ENCODE measurements around the gene TNFRSF12A.

TNFRSF12A gene

GRCh38 chr16:3026609-3027488 lies 6.7 kb downstream of the TNFRSF12A start:
- no peak overlapping the region for H3K9ac ChIP-seq (ENCODE audit: low read length)
- peaks cover 14% of the 10 kb centered on the region for H3K4me1 ChIP-seq (ENCODE audit: control insufficient read depth, insufficient read depth, low read length)

GRCh38 chr16:3027489-3027795 lies 7.3 kb downstream of the TNFRSF12A start:
- no peak overlapping the region for H3K9ac ChIP-seq (ENCODE audit: low read length)
- H3K4me3 ChIP-seq (ENCODE audit: low read length) = no peak overlapping the region
- peaks cover 13% of the 10 kb centered on the region for H3K27me3 ChIP-seq (ENCODE audit: control insufficient read depth, insufficient read depth, low read length)
- H3K27ac ChIP-seq (ENCODE audit: low read depth, low read length) = no peak overlapping the region
- peaks cover 10% of the 10 kb centered on the region for H3K4me1 ChIP-seq (ENCODE audit: control insufficient read depth, insufficient read depth, low read length)
- H3K36me3 ChIP-seq (ENCODE audit: control insufficient read depth, insufficient read depth, low read length) = peaks cover 4% of the 10 kb centered on the region

More at GRCh38 chr16:3026609-3027488, 6.7 kb downstream of the TNFRSF12A start:
- Histone ChIP-seq H3K27me3 (ENCODE audit: control insufficient read depth, insufficient read depth, low read length) (peaks cover 13% of the 10 kb centered on the region), H3K4me3 (ENCODE audit: low read length) (no peak overlapping the region), H3K27ac (ENCODE audit: low read depth, low read length) (no peak overlapping the region), H3K36me3 (ENCODE audit: control insufficient read depth, insufficient read depth, low read length) (peaks cover 4% of the 10 kb centered on the region)

GRCh38 chr16:3027983-3028715 lies 8.0 kb downstream of the TNFRSF12A start:
- H3K27ac ChIP-seq (ENCODE audit: low read depth, low read length) = no peak overlapping the region
- peaks cover 5% of the 10 kb centered on the region for H3K4me1 ChIP-seq (ENCODE audit: control insufficient read depth, insufficient read depth, low read length)
- peaks cover 4% of the 10 kb centered on the region for H3K36me3 ChIP-seq (ENCODE audit: control insufficient read depth, insufficient read depth, low read length)
- no peak overlapping the region for H3K4me3 ChIP-seq (ENCODE audit: low read length)
- H3K27me3 ChIP-seq (ENCODE audit: control insufficient read depth, insufficient read depth, low read length) = peaks cover 13% of the 10 kb centered on the region
- H3K9ac ChIP-seq (ENCODE audit: low read length) = no peak overlapping the region

DNA sequence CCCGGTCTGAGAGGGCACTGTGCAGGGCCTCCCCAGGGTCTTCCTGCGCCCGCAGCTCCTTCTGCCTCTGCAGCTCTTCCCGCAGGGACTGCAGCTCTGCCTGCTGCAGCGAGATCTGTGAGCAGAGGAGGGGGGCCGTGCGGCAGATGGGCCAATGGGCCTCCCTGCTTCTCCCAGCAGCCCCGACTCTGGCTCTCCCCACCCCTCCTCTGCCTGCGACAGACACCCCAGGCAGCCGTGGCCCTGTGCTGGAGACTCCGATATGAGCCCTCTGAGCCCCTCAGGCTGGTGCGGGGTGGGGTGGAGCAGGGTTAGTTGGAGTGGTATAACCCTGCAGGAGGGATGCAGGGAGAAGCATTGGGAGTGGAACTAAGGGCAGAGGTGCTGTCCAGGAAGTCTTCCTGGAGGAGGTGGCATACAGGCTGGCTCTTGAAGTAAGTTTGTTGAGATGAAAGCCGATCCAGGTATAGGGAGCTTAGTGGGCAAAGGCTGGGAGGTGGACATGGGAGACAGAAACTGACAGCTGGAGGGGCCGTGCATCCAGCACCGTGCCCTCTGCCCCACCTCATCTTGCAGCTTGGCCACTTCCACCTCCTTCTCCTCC lies 8.7 kb downstream of the TNFRSF12A start:
- Histone ChIP-seq H3K27me3 (ENCODE audit: control insufficient read depth, insufficient read depth, low read length) (peaks cover 13% of the 10 kb centered on the region), H3K27ac (ENCODE audit: low read depth, low read length) (no peak overlapping the region), H3K9ac (ENCODE audit: low read length) (no peak overlapping the region), H3K4me3 (ENCODE audit: low read length) (no peak overlapping the region), H3K36me3 (ENCODE audit: control insufficient read depth, insufficient read depth, low read length) (peaks cover 4% of the 10 kb centered on the region), H3K4me1 (ENCODE audit: control insufficient read depth, insufficient read depth, low read length) (peaks cover 5% of the 10 kb centered on the region)

GRCh38 chr16:3029491-3030221 lies 9.5 kb downstream of the TNFRSF12A start:
- H3K36me3 ChIP-seq (ENCODE audit: control insufficient read depth, insufficient read depth, low read length) = peaks cover 4% of the 10 kb centered on the region
- no peak overlapping the region for H3K27ac ChIP-seq (ENCODE audit: low read depth, low read length)
- H3K4me1 ChIP-seq (ENCODE audit: control insufficient read depth, insufficient read depth, low read length) = peaks cover 5% of the 10 kb centered on the region
- H3K27me3 ChIP-seq (ENCODE audit: control insufficient read depth, insufficient read depth, low read length) = peaks cover 13% of the 10 kb centered on the region
- no peak overlapping the region for H3K4me3 ChIP-seq (ENCODE audit: low read length)
- H3K9ac ChIP-seq (ENCODE audit: low read length) = no peak overlapping the region

- no peak overlapping the region for H3K4me3 ChIP-seq (ENCODE audit: low read length)
- peaks cover 4% of the 10 kb centered on the region for H3K36me3 ChIP-seq (ENCODE audit: control insufficient read depth, insufficient read depth, low read length)
- peaks cover 5% of the 10 kb centered on the region for H3K4me1 ChIP-seq (ENCODE audit: control insufficient read depth, insufficient read depth, low read length)
- H3K27ac ChIP-seq (ENCODE audit: low read depth, low read length) = no peak overlapping the region
- peaks cover 13% of the 10 kb centered on the region for H3K27me3 ChIP-seq (ENCODE audit: control insufficient read depth, insufficient read depth, low read length)
- H3K9ac ChIP-seq (ENCODE audit: low read length) = no peak overlapping the region
Observed at GRCh38 chr16:3030222-3031212, 10.3 kb downstream of the TNFRSF12A start.

DNA sequence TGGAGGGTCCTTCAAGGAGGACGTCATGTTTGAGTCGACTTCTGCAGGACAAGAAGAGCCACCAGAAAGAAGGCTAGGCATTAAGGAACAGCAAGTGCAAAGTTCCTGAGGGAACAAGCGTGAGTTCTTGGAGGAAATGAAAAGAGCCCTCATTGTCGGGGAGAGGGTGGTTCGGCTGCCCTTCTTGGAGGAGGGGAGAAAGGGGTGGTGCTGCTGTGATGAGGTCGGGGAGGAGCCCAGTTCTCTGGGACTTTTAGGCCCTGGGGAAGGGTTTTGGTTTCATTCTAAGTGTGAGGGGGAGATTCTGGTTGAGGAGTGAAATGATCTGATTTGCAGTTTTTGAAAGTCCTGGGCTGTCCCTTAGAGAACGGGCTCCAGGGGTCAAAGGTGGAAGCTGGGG lies 12.5 kb downstream of the TNFRSF12A start:
- H3K27ac ChIP-seq (ENCODE audit: low read depth, low read length) = no peak overlapping the region
- H3K27me3 ChIP-seq (ENCODE audit: control insufficient read depth, insufficient read depth, low read length) = peaks cover 17% of the 10 kb centered on the region
- peaks cover 5% of the 10 kb centered on the region for H3K4me1 ChIP-seq (ENCODE audit: control insufficient read depth, insufficient read depth, low read length)

GRCh38 chr16:3035289-3035971 lies 15.3 kb downstream of the TNFRSF12A start:
- H3K27ac ChIP-seq (ENCODE audit: low read depth, low read length) = no peak overlapping the region

More for the DNA sequence above, 12.5 kb downstream of the TNFRSF12A start:
- peaks cover 4% of the 10 kb centered on the region for H3K36me3 ChIP-seq (ENCODE audit: control insufficient read depth, insufficient read depth, low read length)
- no peak overlapping the region for H3K4me3 ChIP-seq (ENCODE audit: low read length)
- no peak overlapping the region for H3K9ac ChIP-seq (ENCODE audit: low read length)

DNA sequence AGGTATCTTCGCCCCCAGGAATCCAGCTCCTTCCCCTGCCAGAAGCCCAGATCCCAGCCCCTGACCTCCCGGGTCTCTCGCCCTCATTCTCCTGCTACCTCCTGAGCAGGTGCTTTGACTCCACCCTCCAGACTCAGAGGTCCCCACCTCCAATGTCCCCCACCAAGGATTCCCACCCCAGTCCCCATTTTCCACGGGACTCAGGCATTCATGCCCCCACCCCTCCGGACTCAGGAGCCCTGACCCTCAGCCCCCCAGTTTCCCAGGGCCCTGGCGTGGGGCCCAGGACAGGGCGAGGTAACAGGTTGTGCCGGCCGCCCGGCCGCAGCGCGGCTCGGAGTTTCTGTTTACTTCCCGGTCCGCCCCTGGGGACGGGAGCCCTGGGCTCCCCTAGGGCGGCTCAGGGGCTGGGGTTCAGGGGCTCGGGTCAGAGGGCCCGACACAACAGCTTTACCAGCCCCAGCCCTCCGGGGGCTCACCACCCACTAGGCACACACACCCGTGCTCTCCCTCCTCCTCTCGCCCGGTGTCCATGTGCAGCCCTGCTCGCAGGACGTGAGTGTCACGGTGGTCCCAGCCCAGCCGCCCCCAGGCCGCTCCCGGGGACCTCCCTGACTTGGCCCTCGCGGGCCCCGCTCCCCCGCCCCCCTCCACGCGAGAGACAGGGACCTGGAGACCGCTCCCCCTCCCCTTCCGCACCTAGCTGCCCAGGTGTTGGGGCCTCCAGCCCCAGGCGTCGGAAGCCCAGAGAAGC lies 16.0 kb downstream of the TNFRSF12A start:
- Histone ChIP-seq H3K27me3 (ENCODE audit: control insufficient read depth, insufficient read depth, low read length) (peaks cover 12% of the 10 kb centered on the region), H3K9ac (ENCODE audit: low read length) (no peak overlapping the region), H3K4me1 (ENCODE audit: control insufficient read depth, insufficient read depth, low read length) (no peaks in the 10 kb centered on the region), H3K4me3 (ENCODE audit: low read length) (peak overlapping the region; percentile 49), H3K36me3 (ENCODE audit: control insufficient read depth, insufficient read depth, low read length) (no peaks in the 10 kb centered on the region), H3K27ac (ENCODE audit: low read depth, low read length) (no peak overlapping the region)

More at GRCh38 chr16:3035289-3035971, 15.3 kb downstream of the TNFRSF12A start:
- no peaks in the 10 kb centered on the region for H3K4me1 ChIP-seq (ENCODE audit: control insufficient read depth, insufficient read depth, low read length)
- H3K9ac ChIP-seq (ENCODE audit: low read length) = no peak overlapping the region
- H3K36me3 ChIP-seq (ENCODE audit: control insufficient read depth, insufficient read depth, low read length) = no peaks in the 10 kb centered on the region
- H3K27me3 ChIP-seq (ENCODE audit: control insufficient read depth, insufficient read depth, low read length) = peaks cover 14% of the 10 kb centered on the region
- peak overlapping the region; percentile 49 for H3K4me3 ChIP-seq (ENCODE audit: low read length)

- H3K27ac ChIP-seq (ENCODE audit: low read depth, low read length) = no peak within 1 kb of the TSS
- no peaks in the 10 kb centered on the region for H3K4me1 ChIP-seq (ENCODE audit: control insufficient read depth, insufficient read depth, low read length)
- H3K9ac ChIP-seq (ENCODE audit: low read length) = no peak within 1 kb of the TSS
- peak within 1 kb of the TSS; percentile 49 for H3K4me3 ChIP-seq (ENCODE audit: low read length)
- H3K27me3 ChIP-seq (ENCODE audit: control insufficient read depth, insufficient read depth, low read length) = peaks cover 12% of the 10 kb centered on the region
- H3K36me3 ChIP-seq (ENCODE audit: control insufficient read depth, insufficient read depth, low read length) = no peaks in the 10 kb centered on the region
Observed at GRCh38 chr16:3036726-3037315, 16.7 kb downstream of the TNFRSF12A start, which contains the start of gene BICDL2. Gene BICDL2 (minus strand): TSS chr16:3036944. CDS start chr16:3035496, 1,448 bp downstream.
